ENCODE measurements around the gene MEIOC.

Gene MEIOC

DNA sequence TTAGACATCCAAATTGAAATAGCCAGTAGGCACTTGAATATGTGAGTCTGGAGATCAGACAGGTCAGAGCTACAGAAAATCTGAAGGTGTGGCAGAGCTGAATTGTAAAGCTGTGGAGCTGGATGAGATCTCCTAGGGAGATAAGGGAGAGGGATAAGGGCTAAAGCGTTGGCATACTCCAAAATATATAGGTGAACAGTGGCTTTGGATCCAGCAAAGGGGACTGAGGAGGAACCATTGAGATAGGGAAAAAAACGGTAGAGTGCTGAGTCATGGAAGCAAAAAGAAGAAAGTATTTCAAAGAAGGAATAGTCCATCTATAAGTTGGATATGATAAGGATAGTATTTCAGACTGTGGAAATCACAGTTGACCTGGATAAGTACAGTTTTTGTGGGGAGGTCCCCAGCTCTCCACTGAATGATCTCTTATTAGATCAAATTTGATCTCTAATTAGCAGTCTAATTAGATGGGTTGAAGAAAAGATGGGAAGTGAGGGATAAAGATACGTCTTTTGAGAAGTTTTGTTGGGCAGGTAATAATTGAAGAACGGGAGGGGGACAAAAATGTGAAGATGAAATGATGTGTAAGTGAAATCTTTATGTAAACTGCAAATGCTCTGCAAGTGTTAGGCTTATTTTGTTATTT is 51.6 kb downstream of the MEIOC start:
- peak overlapping the region; percentile 75 for H3K4me3 ChIP-seq (ENCODE audit: low read depth, low read length)
- no peak for DNase-seq (ENCODE audit: low read depth)
- TF ChIP-seq, protein P1, sequence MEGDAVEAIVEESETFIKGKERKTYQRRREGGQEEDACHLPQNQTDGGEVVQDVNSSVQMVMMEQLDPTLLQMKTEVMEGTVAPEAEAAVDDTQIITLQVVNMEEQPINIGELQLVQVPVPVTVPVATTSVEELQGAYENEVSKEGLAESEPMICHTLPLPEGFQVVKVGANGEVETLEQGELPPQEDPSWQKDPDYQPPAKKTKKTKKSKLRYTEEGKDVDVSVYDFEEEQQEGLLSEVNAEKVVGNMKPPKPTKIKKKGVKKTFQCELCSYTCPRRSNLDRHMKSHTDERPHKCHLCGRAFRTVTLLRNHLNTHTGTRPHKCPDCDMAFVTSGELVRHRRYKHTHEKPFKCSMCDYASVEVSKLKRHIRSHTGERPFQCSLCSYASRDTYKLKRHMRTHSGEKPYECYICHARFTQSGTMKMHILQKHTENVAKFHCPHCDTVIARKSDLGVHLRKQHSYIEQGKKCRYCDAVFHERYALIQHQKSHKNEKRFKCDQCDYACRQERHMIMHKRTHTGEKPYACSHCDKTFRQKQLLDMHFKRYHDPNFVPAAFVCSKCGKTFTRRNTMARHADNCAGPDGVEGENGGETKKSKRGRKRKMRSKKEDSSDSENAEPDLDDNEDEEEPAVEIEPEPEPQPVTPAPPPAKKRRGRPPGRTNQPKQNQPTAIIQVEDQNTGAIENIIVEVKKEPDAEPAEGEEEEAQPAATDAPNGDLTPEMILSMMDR (IDR thresholded peaks at IDR 0.05; ENCODE audit: insufficient read depth, low read depth, low read length, missing control alignments), result no peak

DNA sequence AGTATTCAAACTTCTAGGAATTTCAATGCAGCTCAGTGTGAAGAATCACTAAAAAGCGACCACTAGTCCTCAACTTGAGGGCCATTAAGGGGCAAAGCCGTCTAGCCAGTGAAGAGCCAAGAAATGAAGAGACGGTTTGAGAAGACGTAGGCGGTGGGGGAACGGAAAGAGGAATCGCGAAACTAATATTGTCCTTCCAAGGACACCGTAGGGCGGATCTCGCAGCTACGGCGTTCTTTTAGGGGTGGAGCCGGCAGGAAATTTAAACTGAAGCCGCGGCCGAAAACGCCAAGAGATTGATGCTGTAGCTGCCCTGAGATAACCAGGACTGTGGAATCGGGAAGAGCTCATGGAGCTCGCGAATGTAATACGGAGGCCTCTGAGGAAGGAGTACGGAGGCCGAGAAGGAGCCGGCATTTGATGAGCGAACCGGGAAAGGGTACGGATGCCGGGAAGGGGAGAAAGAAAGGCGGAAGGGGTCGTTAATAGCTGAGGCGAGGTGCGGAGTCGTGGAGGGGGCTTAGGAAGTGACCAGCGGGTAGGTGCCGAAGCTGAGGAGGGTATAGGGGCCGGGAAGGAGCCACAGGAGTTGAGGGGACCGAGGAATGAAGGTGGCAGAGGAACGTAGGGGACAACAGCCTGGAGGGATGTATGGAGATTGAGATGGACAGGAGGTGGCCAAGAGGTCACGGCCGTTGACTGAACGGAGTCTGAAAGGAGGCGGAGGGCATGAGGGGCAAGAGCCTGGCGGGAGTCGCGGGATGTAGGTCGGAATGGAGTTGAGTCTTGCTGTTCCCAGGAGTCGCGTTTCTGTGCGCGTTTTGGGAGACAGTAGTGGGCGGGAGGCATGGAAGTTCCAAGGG is 52.4 kb downstream of the MEIOC start, which contains the start of gene DBF4B:
Gene DBF4B, plus strand, starts transcription at position 265 of the 863 bp plus-strand sequence. Its CDS starts 156 bp downstream, at position 421.
- DNase-seq (ENCODE audit: low read depth), result peak; percentile 95
- TF ChIP-seq, protein P1 (IDR thresholded peaks at IDR 0.05; ENCODE audit: insufficient read depth, low read depth, low read length, missing control alignments), result no peak
- peak within 1 kb of the TSS; percentile 75 for H3K4me3 ChIP-seq (ENCODE audit: low read depth, low read length)

DNA sequence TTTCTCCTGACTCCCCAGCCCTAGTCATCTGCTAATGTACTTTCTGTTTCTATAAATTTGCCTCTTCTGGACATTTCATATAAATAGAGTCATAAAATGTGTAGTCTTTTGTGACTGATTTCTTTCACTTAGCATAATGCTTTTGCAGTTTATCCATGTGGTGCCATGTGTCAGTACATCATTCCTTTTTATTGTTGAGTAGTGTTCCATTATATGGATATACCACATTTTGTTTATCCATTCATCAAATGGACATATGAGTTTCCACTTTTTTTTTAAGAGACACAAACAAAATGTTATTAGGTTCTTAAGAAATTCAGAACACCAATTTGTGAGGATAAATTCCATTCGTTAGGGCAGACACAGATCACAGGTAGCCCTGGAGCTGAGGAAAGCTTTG is 63.2 kb downstream of the MEIOC start:
- no peak for DNase-seq (ENCODE audit: low read depth)
- TF ChIP-seq, protein P1 (IDR thresholded peaks at IDR 0.05; ENCODE audit: insufficient read depth, low read depth, low read length, missing control alignments), result no peak
- H3K4me3 ChIP-seq (ENCODE audit: low read depth, low read length), result no peak overlapping the region

DNA sequence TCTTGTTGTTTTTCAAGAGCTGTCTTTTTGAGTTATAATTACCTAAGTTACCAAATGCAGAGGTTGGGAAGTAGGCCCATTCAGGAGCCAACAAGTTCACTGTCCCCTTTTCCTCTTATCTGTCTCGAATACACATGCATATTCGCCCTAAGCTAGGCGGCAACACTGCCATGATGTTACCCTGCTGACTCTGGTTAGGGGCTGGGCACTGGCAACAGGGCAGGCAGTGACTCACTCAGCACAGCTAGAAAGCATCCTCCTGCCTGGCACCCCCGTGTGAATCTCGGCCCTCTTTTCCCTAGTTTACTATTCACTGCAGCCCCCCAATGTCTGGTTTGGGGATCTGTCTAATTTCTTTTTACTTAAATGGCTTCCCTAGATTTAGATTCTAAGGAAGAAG is 66.0 kb downstream of the MEIOC start:
- TF ChIP-seq, protein P1 (IDR thresholded peaks at IDR 0.05; ENCODE audit: insufficient read depth, low read depth, low read length, missing control alignments), result no peak
- no peak for DNase-seq (ENCODE audit: low read depth)
- H3K4me3 ChIP-seq (ENCODE audit: low read depth, low read length), result no peak overlapping the region

Data from GM12865 (cell line).